HG02759 (cell line): ENCODE measurements around the gene ALDH16A1.

ENCODE experiments used
- ATAC-seq: cut with Tn5 transposase; IDR thresholded peaks from one replicate; pipeline ENCODE4 v1.9.1; 2021; ENCODE audit warnings: mild to moderate bottlenecking, moderate library complexity; ENCODE audit not compliant: unreplicated experiment

Gene ALDH16A1

GRCh38 chr19:49507803-49508494 is 54.9 kb downstream of the ALDH16A1 start:
- ATAC-seq = no peak

GRCh38 chr19:49512970-49513745 is 60.1 kb downstream of the ALDH16A1 start:
- ATAC-seq = no peak

GRCh38 chr19:49513746-49514118 is 60.7 kb downstream of the ALDH16A1 start:
- no peak for ATAC-seq

GRCh38 chr19:49514151-49514550 is 61.1 kb downstream of the ALDH16A1 start:
- no peak for ATAC-seq

GRCh38 chr19:49515767-49516166 is 62.7 kb downstream of the ALDH16A1 start:
- ATAC-seq = no peak

GRCh38 chr19:49518033-49518432 is 65.0 kb downstream of the ALDH16A1 start:
- no peak for ATAC-seq
